ENCODE measurements around the gene CD72.

- TF ChIP-seq CTCF (IDR thresholded peaks at IDR 0.05; ENCODE audit: low read depth, low read length, missing input control) (no peak), FOXA1 (IDR thresholded peaks at IDR 0.05) (no peak), TAF1 (conservative IDR thresholded peaks at IDR 0.05) (no peak), REST (IDR thresholded peaks at IDR 0.05) (no peak), GABPA (IDR thresholded peaks at IDR 0.05 in 1 of 2, conservative IDR thresholded peaks at IDR 0.05 in 1 of 2) (no peak)
Measured at GRCh38 chr9:35665471-35665818, 47.2 kb upstream of the CD72 start.

Measured in liver (tissue), 3 donors.